Retina (tissue), 1 donor: ENCODE data around the gene C9orf85.
A peak's percentile ranks its signal among the peaks of the same experiment; 100 is the strongest.

Experiments
- DNase-seq: peaks from one replicate; pipeline ENCODE4 v3.0.0-alpha.2; 2016

Gene C9orf85

DNA sequence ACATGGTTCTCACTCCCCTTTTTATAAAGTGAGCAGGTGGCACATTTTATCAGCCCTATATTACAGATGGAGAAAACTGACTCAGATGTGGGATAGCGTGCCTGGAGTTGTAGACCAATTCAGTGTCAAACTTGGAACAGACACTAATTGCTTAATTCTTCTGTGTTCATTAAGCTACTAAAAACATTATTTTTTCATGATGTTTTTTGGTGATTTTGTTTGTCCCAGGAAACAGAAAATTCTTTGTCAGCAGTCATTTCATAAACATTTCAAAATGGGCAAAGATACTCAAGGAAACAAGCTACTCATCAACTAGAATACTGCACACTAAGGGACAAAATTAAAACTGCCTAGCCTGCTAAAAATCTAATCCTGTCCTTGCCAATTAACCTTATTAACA is 2.6 kb upstream of the C9orf85 start:
- DNase-seq, result no peak

DNA sequence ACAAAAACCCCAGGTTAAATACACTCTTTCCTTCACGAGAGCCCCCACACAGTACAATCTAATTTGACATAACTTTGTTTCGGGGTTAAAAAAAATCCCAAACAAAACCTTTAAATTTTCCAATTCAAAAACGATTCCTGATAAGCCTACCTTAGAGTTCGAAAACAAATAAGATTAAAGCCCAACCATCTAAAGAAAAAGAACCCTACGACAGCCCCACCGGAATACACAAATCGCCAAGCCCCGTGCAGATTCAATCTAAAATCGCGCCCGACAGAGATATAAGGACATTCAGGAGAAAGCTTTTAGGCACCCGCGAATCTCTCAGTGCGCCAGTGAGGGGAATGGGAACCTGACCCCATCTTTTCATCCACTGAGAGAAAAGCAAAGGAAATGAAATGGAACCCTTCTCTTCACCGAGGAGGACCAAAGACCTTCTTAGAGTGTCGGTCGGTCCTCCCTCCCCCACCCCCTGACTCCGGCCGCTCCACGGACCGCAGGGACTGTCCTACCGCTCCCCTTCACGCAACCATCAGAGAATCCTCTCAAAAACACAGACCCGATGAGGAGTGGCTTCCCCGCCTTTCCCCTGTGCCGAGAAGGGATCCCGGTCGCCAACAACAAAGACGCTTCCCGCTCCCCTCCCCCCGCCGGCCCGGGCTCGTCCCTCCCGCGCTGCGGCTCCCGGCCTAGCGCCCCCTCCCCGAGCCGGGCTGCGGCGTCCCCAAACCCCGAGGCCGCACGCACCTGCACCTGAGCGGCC is 1.4 kb upstream of the C9orf85 start:
- peak; percentile 87 for DNase-seq

DNA sequence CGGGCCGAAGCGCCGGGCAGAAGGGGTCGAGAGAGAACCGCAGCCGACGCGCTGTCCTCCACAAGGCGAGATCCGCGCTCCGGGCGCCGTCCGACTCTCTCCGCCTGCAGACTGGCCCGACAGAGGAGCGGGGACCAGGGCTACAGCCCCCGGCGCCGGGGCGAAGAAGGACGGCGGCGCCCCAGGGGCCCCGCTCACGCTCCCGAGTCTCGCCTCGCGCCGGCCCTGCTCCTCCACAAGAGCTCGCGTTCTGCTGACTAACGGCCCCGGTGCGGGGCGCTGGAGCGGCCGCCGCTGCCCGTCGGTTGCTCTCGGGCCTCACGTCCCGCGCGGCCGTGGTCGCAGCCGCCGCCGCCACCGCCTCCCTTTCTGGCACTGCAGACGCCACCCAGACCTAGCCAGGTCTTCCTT is 784 bp upstream of the C9orf85 start:
- no peak for DNase-seq

DNA sequence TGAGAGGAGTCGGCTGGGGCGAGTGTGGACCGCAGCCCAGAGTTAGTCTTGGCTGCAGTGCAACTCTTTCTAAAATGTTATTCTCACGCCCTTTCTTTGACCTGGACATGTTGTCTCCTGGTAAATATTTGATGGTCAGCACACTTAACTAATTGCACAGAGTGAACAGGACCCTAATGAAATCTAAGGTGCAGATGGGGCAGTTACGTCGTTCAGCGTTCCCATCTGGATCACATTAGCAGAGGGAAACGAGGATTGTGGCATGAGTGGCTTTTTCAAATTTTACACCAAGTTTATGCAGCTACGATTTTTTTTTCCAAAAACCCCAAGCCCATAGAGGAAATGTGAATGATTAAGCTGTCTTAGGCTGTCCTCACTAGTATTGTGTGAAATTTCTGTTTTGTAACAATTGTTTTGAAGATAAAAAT is 483 bp downstream of the C9orf85 start:
- DNase-seq, result no peak

DNA sequence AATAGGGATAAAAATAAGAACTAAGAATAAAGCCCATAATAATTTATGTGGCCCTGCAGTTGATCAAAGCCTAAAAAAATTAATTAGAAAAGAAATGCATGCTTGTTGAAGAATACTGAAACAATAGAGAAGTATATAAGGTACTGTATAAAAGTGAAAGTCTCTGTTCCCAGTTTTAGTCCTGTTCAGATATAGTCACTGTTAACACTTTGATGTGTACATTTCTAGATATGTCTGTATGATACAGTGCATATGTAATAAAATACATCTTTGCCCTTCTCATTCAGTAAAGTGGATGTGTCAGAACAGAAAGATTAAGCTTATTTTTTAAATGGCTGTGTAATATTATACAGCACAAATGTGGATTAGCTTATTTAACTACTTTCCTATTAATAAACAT is 4.1 kb downstream of the C9orf85 start:
- DNase-seq, result no peak

DNA sequence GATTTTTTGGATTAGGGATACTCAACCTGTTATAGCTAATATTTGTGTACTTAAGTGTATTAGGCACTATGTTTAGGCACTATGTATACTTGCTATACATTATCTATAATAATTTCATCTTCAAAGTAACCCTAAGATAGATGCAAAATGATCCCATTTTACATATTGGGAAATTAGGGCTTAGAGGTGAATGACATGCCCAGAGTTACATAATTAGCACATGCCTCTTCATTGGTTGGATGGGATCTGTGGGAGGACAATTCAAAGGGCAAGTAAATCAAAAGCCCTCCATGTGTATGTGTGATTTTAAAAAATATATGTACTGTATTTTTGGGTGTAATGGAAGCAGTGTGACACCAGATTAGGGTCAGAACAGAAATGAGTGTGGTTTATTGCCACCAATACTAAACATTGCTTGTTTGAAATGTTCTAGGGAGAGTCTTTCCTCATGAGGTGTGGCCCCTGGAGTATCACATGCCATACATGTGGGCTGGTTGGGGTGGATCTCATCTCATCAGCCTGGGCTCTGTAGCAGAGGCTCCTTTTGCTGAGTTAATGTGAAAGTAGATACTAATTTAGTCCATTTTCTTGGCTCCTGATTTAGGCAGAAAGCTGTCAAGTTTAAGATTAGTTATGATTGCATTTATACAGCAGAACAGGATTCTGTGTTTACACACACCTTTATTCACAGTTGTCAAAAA is 5.5 kb downstream of the C9orf85 start:
- DNase-seq, result no peak

DNA sequence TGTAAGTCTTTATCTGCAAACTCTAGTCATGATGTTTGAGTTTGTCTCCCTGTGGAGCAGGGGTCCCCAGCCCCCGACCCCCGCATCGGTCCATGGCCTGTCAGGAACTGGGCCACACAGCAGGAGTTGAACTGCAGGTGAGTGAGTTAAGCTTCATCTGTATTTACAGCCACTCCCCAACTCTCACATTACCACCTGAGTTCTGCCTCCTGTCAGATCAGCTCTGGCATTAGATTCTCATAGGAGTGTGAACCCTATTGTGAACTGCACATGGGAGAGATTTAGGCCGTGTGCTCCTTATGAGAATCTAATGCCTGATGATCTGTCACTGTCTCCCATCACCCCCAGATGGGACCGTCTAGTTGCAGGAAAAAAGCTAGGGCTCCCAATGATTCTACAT is 7.0 kb downstream of the C9orf85 start:
- DNase-seq, result no peak

DNA sequence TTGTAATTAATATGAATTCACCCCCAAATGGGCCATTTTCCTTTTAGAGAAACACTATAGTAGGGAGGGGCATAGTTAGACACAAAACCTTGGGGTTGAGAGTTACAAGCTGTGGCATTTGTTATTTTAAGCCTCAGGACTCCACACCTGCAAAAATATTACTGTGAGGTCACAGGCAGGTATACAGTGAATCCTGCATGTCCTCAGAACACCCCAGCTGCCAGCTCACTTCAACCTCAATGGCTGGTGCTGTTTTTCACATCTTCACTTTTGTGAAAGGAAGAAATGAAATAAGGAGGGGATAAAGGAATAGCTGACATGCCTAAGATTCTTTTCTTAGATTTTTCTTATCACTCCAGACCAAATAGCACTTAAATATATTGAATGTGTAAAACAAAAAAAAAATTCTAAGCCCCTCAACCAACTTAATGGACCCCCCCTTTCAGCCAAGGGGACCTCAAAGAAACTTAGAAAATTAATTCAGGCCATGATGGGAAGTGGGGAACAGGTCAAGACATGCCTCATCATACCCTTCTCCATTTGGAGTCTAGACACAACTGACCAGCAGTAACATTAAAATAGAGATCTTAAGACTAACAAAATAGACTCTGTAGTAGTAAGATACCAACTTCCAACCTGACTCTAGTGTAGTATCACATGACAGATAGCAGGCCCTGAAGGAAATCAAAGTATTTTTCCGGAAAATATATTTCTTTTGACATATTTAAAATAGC is 9.2 kb downstream of the C9orf85 start:
- DNase-seq, result no peak

DNA sequence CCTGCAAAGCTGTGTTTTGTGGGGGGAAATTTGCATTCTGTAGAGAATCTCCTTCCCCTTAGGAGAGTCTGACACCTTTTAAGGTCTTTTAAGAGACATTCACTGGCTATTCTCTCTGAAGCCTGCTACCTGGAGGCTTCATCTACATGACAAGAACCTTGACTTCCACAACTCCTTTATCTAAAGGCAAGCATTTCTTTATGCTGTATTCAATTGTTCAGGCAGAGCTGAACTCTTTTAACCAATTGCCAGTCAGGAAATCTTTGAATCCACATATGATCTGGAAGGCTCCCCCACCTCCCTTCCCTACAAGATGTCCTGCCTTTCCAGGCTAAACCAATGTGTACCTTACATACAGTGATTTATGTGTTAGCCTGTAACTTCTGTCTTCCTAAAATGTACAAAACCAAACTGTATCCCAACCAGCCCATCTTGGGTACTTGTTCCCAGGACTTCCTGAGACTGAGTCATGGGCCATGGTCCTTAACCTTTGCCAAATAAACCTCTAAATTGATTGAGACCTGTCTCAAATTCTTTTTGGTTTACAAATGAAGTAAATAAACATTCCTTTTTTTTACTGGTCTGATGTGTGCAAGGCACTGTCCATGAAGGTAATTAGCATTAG is 9.9 kb downstream of the C9orf85 start:
- DNase-seq, result no peak

DNA sequence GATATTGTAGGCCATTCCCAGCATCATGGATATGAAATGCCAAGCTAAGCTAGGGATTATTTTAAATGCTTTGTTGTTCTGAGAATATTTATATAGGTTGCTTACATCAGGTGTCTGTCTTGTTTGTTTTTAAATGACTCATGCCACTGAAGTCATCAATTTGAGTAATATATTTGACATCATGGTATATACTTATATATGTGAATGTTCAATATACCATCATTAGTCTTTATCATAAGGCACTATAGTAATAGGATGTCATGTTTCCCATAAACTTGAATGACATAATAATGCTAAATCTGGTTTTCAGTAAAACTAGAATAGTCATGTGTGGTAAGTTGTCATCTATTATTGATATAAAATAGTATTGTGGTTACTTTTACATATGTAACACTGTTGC is 13.1 kb downstream of the C9orf85 start:
- DNase-seq, result no peak

DNA sequence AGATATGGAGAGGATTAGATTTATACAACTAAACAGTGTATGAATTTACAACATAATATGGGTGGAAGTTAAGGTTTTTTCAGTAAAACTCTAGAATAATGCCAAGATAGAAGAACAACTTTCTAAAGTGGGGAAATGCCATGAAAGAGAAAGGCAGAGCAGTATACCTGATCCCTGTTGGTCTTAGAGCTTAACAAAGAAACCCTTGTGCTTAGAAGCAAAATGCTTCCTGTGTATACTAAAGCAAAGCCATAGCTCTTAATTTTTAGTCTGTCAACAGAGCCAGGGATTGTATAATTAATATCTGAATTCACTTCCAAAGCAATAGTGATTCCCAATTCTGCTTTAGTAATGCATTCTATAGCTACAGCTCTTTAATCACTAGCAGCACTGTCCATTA is 14.4 kb downstream of the C9orf85 start:
- DNase-seq, result no peak

DNA sequence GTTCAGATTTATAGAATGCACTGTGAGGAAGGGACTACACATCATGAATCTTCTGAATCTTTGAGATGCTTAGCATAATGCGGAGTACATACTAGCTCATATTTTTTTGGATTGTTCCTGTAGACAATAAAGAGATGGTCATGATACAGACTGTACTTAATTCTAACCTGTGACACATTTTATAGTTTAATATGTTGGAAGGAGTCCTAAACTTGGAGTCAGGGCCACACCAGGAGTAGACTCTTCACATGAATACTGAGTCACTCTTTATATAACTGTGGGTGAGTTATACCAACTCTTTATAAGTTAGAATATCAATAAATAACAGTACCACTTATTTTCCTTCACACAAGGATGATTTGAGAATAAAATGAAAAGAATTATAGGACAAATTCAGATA is 16.9 kb downstream of the C9orf85 start:
- no peak for DNase-seq

DNA sequence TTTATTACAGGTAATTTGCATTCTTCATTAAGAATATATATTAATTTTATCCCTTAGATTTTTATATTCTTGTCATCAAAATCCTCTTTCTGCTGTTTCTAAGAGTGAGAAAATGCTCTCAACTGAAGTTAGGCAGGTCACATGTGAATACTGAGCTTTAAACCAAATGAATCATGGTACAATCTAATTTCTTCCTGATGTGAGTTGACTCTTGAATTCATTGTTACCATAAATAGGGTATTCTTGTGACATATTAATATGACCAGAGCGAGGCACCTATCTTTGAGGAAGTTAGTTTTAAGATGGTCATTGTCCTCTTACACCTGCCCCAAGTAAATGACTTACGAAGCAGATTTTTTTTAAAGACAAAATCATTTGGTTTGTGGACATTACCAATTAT is 17.4 kb downstream of the C9orf85 start:
- DNase-seq, result no peak

DNA sequence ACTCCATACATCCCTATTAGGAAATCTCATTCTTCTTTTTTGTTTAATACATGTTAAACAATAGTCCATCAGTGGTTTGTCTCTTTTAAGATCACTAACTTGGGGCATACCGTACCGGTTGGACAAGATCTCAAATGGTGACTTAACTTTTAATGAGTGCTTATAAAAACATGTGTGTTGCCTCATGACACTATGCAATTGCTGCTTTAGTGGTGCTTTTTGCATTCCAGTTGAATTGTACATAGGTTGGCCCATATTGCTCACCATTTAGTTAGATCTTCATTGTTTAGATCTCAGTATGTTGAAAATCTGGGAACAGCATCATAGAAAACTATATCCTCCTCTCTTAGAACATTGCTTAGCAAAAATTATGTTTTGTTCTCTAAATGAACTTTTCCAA is 17.8 kb downstream of the C9orf85 start:
- DNase-seq, result no peak

DNA sequence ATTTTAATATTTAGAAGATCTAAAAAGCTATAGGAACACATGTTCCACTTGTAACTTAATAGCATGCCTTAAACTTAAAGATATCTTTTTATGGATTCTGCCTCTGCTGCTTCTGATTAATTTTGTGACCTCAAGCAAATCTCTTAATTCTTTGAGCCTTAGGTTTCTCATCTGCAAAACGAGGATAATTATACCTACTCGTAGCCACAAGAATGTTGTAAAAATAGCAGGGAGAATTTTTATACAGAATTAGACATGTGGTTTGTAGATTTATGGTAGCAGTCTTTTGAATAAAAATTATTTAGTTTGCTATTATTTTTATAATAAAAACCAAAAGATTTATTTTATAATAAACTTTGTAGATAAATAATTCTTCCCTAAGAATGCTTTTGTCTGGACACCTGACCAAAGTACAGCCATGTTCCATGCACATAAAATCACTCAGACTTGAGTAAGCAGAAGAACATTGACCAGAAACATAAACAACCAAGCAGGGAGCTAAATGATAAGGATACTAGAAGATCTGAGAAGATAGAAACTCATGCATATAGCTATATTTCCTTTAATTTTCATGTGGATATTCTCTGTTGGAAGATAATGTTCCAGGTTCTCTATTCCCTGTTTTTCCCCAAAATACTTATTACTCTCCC is 18.5 kb downstream of the C9orf85 start:
- no peak for DNase-seq

DNA sequence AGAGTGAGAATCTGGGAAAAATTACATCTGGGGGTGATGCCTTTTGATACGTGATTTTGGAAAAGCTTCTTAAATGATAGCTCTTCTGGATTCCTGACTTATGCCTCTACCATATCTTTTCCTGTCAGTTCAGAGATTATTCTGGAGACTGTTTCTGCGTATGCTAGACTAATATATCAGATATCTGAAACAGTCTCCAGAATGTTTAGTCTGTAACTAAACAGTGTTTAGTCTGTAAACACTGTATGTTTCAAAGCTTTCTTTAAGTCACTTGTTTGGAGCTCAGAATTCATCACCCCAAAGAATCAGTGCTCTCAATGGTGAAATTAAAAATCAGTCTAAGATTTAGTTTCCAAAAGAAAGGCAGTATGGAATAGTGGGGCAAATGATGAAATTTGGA is 19.7 kb downstream of the C9orf85 start:
- DNase-seq, result no peak

DNA sequence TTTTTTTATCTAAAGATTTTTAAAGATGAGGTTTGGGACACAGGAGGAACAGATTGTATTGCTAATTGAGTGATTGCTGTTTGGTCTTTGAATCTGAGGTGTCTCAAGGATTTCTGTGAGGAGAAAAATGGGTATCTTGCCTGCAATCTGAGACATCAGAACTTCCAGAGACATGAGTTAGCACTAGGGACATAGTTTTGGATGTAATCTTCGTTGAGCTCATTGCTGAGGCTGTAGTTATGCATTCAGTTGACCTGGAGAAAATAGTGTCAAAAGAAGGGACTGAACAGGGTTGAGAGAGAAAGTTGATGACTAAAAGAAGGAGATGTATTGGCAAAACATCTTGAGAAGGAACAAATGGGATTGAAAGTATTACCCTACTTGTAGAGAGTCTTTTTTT is 24.6 kb downstream of the C9orf85 start:
- DNase-seq, result no peak

DNA sequence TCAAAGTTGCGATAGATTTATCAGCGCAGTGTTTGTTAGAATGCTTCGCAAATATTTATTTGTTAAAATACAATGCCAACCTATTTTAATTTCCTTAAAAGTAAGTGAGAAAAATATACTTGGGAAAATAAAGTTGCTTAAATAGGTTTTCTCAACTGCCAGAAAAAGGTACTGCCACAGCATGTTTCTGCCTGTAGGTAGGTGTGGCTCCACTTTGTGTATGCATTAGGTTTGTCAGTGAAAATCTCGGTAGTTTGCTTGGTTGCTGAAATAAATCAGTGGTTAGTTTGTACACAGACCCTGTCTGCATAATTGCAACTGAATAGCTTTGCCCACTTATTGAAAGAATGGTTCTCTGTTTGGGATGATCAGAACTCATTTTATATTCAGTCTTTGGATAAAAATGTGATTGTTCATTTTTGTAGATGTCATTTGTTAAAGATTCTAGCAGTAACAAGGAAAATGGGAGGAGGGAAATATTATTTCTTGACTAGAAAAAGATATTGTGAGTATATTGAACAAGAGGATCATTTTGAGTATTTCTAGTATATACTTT is 25.7 kb downstream of the C9orf85 start:
- DNase-seq, result no peak

DNA sequence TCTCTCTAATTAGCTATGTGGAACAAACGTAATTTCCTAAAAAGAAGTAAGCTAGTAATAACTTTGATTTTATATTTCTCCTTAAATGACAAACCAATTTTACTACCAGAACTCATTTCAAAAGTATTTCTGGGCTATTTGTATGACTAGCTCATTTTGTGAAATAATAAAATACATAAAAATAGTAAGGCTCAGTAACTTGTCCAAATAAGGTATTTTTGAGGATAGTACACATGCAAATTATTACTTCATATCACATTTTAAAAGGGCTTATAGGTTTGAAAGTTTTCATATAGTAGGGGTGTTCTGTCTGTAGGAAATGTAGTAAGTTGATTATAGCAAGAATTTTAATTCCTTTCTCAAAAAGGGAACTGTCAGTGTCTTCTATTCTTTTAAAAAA is 26.5 kb downstream of the C9orf85 start:
- no peak for DNase-seq

DNA sequence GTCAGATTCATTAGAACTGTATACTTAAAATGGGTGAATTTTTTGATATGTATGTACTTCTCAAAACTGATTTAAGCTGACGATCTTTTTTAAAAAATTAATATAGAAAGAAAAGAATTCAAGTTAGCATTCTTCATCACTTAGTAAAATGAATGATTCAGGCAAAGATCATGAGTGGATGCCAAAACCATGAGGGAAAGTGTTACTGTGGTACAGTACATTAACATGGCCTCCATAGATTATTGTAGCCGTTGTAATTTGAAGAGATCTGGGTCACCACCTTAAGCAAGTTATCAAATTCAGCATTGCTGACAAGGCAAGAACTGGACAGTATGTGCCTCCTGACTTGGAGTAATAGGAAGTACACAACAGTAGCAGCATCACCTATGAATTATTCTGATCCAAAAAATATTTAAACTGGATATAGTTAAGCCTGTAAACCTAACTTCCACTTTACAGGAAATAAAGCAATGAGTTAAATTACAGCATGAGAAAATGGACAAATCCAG is 29.7 kb downstream of the C9orf85 start:
- no peak for DNase-seq

DNA sequence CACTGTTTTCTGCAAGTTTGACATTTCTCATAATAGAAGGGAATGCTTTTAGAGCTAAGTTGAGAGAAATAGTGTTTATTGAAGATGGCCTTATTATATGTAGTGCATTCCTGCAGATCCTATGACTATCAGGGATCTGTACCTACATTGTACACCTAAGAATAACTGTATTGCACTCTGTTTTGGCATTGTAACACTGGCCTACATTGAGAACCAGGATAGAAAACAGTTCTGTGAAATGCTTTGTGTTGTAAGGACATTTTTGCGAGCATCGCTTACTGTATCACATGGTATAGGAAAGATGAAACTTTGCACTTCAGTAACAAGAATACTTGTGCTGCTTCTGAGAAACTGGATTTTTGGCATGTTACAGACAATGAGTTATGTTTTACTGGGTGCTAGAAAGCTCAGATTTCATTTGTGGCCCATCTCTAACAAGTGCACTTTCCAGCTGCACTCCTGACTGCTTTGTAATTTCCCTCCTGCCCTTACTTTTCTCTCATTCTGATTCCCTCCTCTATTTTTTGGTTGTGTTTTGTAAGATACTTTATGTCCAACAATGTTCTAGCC is 30.6 kb downstream of the C9orf85 start:
- no peak for DNase-seq

DNA sequence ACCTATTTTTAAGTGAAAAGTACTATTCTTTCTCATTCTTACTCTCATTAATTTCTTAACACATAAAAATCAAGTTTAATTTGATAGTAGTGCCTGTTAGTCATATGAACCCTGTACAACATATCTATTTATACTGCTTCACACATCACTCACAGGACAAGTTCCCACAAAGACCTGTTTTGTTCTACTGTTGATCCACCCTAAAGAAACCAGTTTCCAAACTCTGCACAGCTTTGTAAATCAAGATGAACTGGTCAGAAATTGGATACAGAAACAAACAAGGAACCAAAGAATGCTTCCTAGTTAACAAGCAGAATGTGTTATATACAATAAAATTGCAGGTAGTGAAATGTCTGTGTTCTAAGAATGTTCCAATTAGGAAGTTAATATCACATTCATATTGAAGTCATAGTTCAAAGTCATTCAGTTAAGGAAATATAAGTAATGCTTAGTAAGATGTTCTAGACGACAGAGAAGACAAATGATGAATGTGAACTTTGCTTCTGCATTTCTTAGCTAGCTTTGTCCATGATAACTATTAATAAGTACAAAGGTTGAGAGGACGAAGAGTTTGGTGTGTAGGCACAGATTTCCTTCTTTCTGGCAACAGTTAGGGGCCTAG is 33.4 kb downstream of the C9orf85 start:
- no peak for DNase-seq
